Measurements from ENCODE around the gene MYLK3.

The MYLK3 gene

DNA sequence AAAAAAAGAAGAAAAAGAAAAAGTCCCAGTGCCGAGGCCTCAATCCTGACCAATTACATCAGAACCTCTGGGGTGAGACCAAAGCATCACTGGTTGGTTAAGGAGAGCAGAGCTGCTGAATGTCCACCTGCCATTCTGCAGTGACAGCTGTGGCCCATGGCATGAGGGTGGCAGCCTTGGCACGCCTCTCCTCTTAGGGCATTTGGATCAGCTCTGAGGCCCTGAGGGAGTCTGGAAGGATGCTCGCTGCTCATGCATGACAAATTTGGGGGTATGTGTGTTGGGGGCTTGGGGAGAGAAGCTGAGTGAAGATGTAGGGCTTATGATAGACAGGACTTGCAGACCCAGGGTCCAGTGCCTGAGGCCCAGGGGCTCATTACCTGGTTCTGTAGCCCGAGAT lies 26.3 kb downstream of the MYLK3 start:
- no peak for DNase-seq

DNA sequence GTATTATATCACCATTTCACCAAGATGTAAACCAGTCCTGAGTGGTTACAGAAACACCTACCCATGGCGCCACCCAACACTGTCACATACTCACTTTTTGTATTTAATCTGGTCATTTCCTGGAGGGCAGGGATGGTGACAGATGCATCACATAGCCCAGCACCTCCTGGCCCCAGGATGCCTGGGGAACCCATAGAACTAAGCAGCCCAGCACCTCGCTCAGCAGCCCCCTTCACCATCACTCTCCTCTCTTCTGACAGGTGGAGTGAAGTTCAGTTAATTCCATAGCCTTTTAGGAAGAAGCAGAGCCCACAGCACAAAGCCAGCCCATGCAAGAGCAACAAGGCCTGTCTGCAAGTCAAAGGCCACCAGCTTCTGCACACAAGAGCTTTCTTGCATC lies 27.5 kb downstream of the MYLK3 start:
- DNase-seq, result no peak

DNA sequence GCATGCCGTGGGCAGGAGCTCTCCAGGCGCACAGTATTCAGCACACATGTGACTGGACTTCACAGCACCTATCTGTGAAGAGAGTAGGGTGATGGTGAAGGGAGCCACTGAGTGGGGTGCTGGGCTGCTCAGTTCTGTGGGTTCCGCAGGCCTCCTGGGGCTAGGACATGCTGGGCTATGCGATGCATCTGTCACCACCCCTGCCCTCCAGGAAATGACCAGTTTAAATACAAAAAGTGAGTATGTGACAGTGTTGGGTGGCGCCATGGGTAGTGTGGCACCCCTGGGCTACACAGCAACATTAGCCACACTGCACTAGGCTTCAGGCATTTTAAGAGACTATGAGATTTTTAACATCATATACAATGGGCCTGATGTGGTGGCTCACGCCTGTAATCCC lies 28.6 kb downstream of the MYLK3 start:
- DNase-seq, result no peak

DNA sequence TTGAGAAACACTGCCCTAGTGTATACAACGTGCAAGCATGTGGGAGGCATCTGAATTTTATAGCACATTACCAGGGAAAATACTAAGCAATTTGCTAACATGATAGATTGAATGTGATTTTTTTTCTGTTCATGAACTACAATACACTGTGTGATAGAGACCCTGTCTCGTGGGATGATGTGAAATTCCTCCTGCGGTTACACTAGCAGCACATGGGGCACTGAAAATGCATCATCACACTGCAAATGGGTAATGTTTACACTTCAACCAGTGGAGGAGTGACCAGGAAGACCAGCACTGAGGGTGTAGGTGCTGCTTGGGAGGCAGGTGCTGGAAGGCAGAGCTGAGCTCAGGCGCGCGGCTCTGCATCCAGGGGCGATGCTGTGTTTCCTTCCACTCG lies 29.9 kb downstream of the MYLK3 start:
- DNase-seq, result no peak

DNA sequence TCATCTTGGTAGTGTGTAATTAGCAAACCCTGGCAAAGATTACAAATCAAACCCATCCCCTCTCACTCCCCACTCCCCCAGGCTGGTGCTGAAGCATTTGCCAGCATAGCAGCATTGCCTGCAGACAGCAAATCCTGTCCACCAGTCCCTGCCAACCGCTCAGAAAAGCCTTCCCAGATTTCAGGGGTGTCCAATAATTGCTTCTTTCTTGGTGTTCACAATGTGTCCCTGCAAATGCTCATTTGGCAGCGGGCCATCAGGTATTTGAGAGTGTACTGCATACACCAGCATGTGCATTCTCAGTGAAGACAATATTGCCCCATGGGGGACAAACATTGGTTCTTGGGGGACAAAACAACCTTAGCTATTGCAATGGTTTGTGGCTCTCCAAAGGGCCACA lies 30.5 kb downstream of the MYLK3 start:
- DNase-seq, result no peak

DNA sequence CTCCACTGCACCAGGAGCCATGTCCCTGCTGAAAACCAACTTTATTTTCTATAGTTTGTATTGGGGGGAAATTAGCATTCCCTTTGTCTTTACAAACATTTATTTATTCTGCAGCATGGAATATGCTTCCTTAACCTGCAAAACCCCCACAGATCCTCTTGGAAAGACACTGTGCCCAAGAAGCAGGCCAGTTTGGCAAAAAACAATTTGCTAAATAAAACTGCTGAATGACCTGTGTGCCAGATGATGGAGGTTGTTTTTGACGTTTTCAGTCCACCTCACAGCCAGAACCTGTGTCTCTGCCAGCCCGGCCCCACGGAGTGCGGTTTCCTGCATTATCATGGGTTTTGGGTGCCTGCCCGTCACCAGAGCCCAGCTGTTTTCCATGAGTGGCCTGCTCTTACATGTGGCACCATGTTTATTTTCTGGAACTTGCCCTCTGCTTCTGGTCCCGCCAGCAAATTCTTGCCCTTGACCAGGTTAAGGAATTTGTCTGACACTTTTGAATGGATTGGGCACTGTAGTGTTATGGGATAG lies 32.3 kb downstream of the MYLK3 start:
- DNase-seq, result no peak

DNA sequence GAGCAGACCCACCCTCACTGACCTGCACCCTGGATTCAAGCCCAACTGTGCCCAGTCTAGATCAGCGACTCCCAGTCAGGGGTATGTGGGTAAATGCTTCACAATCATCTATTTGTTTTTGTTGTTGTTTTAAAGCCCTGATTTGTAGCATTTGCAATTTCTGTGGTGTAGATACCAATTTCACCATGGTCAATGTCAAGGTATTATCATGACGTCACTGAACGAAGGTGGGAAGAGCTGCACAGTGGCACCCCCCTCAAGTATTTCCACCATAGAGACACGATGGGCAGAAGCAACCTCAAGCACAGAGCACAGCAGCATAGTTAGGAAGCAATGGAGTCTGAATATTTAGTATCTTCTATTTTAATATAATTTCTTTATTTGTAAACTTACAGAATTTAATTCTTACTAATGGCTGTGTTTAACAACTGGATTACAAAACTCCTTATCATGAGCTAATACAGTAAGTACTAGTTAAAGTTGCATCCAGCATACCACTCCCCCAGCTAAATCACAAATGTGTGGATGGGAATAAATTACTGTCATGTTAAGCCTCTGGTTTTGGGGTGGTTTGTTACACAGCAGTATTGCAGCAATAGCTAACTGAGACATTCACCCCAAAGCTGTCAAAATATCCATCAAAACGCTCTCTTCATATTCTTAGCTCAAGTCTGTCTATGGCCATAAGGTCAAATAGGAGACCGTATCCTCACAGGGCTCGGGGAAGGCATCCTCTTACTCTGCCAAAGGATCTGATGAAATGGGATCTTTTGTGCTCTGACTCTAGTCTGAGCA lies 33.1 kb downstream of the MYLK3 start:
- no peak for DNase-seq

DNA sequence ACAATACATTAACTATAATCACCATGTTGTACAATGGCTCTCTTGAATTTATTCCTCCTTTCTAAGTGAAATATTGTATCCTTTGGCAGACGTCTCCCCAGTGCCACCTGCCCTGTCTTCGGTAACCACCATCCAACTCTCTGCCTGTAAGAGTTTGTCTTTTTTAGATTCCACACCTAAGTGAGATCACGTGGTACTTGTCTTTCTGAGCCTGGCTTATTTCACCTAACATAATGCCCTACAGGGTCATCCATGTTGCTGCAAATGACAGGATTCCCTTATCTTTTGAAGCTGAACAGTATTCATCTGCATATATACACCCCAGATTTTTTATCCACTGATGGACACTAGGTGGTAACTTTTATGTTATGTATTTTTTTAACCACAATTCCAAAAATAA lies 34.5 kb downstream of the MYLK3 start:
- no peak for DNase-seq

DNA sequence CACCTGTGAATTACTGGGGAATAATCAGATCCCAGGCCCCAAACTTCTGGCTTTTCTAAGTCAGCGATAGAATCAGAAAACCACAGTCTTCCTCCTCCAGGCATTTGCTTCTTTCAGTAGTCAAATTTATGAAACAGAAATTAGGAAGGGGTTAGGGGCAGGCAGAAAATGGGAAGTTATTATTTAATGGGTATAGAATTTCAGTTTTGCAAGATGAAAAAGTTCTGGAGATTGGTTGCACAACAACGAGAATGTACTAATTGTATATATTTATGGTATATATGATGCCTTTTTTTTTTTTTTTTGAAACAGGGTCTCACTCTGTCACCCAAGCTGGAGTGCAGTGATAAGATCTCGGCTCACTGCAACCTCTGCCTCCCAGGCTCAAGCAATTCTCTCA lies 35.2 kb downstream of the MYLK3 start:
- no peak for DNase-seq

DNA sequence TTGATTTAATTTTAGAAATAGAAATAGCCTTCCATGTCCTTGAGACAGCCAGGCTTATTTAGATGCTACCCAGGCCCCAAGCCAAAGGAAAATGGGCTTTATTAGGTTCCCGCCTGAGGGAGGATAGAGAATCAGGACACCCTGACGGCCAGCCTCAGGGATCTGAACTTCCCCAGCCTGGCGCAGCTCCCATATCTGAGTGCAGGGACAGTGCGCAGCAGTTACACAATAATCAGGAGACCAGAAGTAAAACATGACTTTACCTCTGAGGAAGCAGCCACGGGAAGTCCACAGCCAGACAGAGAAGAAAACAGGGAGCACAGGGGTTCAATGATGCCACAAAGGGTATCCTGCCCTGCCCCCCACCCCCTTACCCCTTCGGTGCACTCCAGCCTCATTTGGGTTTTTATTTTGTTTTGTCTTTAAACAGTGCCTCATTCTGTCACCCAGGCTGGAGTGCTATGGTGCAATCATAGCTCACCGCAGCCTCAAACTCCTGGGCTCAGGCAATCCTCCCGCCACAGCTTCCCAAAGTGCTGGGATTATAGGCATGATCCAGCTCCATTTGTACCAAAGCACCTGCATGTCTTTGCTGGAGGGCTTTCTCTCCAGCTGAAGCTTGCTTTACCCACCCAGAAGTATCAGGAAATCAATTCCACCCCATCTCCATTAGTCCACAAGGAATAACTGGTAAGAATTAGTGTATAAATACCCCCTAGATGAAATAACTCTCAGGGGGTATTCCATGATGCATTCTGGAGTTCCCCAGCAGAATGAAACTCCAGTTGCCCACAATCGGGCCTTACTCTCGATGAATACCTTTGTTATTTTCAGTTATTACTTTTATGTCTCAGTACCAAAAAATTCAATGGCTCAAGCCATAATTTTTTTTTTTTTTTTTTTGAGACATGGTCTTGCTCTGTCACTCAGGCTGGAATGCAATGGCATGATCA lies 36.8 kb downstream of the MYLK3 start:
- DNase-seq, result no peak

DNA sequence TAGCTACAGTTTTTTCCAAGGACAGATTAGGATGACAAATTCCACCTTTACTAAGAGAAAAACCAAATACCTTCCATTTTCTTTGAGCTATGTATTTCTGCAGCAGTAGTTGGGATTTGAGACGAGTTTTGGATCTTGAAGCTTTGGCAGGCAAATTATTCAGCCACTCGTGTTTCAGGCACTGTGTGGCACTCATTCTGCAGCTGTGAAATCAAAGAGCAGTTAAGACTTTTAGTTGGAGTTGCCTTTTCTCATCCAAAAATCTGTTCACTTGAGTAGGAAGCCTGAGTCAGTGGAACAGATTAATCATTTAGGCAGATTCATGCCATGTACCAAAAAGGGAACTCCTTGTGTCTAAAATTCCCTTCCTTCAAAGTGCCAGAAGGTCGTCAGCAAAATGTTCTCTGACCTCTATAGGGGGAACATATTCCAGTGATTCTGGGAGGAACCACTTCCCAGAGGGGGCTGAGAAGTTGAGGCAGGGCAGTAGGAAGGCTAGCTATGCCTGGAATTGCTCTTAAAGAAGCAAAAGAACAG lies 38.6 kb downstream of the MYLK3 start:
- no peak for DNase-seq

DNA sequence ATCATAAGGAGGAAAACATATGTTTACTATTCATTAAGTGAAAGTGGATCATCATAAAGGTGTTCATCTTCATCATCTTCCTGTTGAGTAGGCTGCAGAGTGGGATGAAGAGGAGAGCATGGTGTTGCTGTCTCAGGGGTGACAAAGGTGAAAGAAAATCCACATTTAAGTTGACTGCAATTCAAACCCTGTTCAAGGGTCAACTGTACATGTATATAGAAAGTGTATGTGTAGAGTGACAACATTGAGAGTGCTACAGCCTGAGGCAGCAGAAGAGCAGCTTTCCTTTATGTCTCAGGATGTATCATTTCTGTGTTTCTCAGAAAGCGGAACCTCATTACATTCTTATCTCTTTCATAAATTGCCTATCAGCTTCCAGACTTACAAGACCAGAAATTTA lies 41.5 kb downstream of the MYLK3 start:
- DNase-seq, result no peak

DNA sequence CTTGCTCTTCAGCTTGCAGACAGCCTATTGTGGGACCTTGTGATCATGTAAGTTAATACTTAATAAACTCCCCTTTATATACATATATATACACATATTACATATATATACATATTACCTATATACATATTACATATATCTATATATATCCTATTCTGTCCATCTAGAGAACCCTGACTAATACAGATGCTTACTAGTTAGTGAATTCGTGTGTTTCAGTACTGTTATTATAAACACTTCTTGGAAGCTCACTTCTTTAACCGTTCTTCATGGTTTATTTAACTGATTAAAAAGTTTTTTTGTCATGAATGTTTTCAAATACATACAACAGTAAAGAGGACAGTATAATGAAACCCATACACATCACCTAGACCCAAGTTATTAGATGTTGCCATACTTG lies 46.1 kb downstream of the MYLK3 start:
- no peak for DNase-seq

DNA sequence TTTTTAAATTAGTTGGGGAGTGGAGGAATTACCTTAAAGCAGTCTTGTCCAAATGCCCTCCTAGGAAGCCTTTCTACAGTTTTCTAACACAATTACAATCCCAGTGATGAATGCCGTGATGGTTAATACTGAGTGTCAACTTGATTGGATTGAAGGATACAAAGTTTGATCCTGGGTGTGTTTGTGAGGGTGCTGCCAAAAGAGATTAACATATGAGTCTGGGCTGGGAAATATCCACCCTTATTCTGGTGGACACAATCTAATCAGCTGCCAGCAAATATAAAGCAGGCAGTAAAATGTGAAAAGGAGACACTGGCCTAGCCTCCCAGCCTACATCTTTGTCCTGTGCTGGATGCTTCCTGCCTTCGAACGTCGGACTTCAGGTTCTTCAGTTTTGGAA lies 46.5 kb downstream of the MYLK3 start:
- no peak for DNase-seq

DNA sequence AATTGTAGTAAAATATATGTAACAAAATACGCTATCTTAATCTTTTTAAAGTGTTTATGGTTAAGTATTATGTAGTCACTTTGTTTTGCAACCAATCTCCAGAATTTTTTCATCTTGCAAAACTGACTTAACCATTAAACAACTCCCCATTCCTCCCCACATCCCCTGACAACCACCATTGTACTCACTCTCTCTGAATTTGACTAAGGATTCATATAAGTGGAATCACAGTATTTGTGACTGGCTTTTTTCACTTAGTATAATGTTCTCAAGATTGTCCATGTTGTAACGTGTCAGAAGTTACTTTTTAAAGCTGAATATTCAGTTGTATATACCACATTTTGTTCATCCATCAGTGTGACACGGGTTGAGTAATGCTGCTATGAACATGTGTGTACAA lies 48.1 kb downstream of the MYLK3 start:
- no peak for DNase-seq

DNA sequence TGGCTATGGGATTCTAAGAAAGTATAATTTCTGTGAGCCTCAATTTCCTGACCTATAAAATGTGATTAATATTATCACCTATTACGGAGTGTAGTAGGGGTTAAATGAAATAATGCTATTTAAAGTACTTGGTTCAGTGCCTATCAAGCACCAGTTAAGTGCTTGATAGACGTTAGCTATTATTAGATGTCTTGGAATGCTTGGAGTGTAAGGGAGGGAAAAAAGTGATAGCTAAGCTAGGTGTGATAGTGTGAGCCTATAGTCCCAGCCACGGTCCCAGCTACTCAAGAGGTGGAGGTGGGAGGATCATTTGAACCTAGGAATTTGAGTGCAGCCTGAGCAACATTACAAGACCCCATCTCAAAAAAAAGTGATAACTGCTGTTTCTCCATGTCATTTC lies 51.2 kb downstream of the MYLK3 start:
- no peak for DNase-seq

DNA sequence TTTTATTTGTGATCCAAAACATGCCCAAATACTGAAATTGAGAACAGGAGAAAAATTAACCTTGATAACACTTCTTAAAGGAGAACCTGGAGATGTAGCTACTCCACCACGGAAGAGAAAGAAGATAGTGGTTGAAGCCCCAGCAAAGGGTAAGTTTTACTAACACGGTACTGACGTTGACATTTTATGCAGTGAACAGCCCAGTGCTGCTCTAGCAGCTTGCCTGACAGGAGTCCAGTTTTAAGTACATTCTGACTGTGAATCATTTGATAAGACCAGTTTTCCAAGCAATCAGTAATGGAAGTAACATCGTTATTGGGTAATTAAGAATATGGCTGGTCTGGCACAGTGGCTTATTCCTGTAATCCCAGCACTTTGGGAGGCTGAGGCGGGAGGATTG lies 52.2 kb downstream of the MYLK3 start:
- DNase-seq, result no peak

DNA sequence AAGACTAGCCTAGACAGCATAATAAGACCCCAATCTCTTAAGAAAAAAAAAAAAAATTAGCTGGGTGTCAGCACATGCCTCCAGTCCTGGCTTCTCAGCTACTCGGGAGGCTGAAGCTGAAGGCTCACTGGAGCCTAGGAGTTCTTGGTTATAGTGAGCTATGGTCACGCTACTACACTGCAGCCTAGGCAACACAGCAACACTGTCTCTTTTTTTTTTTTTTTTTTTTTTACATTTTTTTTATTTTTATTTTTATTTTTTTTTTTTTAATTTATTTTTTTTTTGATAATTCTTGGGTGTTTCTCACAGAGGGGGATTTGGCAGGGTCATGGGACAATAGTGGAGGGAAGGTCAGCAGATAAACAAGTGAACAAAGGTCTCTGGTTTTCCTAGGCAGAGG lies 54.5 kb downstream of the MYLK3 start:
- DNase-seq, result no peak

DNA sequence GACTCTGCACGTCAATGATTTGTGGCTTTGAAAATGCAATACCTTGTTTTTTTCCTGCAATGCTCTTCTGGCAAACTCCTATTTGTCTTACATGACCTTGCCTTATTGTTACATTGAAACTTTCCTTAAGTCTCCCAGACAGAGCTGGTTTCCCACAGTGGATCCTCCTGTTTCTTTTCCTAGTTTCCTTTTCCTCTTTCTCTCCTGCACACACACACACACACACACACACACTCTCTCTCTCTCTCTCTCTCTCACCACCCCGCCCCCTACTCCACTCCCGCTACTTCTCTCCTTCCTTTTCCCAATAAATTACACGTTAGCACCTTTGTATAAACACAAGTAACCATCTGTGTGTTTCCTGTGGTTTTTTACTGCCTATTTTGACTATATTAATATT lies 56.4 kb downstream of the MYLK3 start:
- no peak for DNase-seq

DNA sequence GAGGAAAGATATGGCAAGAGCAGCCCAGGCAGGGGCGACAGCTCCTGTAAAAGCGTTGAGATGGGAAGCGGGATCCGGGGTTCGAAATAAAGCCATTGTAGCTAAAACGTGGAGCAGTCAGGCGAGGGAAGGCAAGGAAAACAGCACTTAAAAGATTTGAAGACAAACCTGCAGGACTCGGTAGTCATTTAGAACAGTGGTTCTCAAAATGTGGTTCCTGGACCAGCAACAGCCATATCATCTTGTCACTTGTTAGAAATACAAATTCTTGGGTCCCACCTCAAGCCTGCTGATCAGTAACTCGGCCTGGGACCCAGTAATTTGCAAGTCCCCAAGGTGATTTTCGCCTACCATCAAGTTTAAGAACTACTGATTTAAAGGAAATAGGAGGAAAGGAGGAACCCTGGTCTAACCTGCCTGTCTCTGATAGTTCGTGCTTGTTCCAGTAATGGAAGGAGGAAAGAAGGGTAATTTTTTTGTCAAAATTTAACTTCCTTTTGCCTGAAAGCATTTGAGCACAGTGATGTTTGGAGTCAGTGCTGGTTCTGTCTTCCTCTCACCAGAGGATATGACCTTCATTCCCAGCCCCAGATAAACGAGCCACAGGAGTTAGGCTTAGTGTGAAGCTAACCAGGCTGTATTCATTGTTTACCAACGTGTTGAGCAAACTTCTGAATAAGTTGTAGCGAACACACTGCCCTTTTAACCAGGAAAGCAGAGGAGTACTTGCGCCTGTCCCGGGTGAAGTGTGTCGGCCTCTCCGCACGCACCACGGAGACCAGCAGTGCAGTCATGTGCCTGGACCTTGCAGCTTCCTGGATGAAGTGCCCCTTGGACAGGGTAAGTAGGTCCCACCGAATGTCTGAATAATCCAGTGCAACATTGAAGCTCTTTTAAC lies 57.6 kb downstream of the MYLK3 start:
- DNase-seq, result no peak

DNA sequence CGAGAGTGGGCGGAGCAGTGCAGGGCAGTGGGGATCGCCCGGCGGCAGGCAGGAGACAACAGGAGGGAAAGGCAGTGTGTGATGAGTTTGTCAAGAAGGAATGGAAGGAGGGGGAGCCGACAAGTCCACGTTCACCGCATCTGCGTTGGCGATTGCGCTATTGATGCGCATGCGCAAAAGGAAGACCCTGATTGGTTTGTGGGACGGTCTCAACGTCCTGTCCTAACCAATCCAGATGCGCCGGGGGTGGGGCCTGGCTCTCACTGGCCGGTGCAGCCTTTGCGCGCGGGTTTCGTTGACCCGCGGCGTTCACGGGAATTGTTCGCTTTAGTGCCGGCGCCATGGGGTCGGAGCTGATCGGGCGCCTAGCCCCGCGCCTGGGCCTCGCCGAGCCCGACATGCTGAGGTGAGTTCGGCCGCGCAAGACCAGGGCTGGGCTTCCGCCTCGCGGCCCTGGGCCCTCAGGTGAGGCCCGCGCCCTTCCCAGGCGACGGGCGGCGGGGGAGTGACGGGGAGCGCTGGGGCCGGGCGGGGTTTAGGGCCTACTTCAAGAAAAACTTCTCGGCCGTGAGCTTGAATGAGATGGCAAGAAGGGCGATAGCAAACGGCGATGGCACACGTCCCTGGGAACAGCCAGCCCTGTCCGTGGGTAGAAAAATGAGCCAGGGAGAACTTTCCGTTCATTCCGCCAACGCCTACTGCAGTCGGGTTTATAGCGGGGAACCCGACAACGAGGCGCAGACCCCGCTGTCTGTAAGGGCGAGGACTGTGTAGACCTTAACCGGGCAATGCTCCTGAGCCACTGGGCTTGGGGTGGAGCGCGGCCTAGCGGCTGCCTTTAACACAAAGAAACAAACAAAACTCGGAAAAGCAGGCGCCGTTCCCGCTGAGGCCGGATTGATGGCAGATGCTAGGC lies 58.5 kb downstream of the MYLK3 start, which contains the start of gene ORC6:
Gene ORC6, plus strand, starts transcription at position 295 of the 916 bp plus-strand sequence. Its CDS starts 47 bp downstream, at position 342.
- DNase-seq, result peak; percentile 95

All from CD4-positive, alpha-beta T cell treated with Interleukin-4 for 4 hours (primary cell).